Activated CD8-positive, alpha-beta memory T cell treated with anti-CD3 and anti-CD28 coated beads for 4 hours (primary cell): Measurements from ENCODE around the gene NBPF3.
"Not testable (repeated sequence)": the region's sequence is repeated elsewhere in the genome, so short reads cannot be mapped to it uniquely, and the experiment has no call there.

Experiments used
- DNase-seq, 2 donors: peaks; one replicate each; pipeline ENCODE4 v3.0.0-alpha.2; 2020; ENCODE audit warnings: low read depth in 2 of 2

Gene NBPF3

GRCh38 chr1:21438646-21439312, 1.2 kb upstream of the NBPF3 start:
- not testable (repeated sequence) for DNase-seq

GRCh38 chr1:21439345-21439720, 604 bp upstream of the NBPF3 start:
- no peak for DNase-seq

- not testable (repeated sequence) for DNase-seq
These were observed 741 bp downstream of the NBPF3 start for GRCh38 chr1:21440630-21441125.

GRCh38 chr1:21446647-21447046, 6.7 kb downstream of the NBPF3 start:
- DNase-seq = not testable (repeated sequence)

GRCh38 chr1:21447311-21447710, 7.4 kb downstream of the NBPF3 start:
- DNase-seq = no peak

- no peak for DNase-seq
These were observed 10.0 kb downstream of the NBPF3 start for GRCh38 chr1:21449906-21450305.

- no peak for DNase-seq
These were observed 11.3 kb downstream of the NBPF3 start for GRCh38 chr1:21451212-21451611.

- no peak for DNase-seq
These were observed 12.1 kb downstream of the NBPF3 start for GRCh38 chr1:21451981-21452411.

GRCh38 chr1:21453964-21454614, 14.2 kb downstream of the NBPF3 start:
- DNase-seq = not testable (repeated sequence)

- DNase-seq = not testable (repeated sequence)
These were observed 15.0 kb downstream of the NBPF3 start for GRCh38 chr1:21454904-21455303.

GRCh38 chr1:21457654-21458053, 17.7 kb downstream of the NBPF3 start:
- DNase-seq = no peak

GRCh38 chr1:21465127-21465526, 25.2 kb downstream of the NBPF3 start:
- not testable (repeated sequence) for DNase-seq

GRCh38 chr1:21467946-21468345, 28.0 kb downstream of the NBPF3 start:
- not testable (repeated sequence) for DNase-seq

- DNase-seq = no peak
These were observed 28.7 kb downstream of the NBPF3 start for GRCh38 chr1:21468599-21468998.

GRCh38 chr1:21469581-21469980, 29.6 kb downstream of the NBPF3 start:
- DNase-seq = no peak

- no peak for DNase-seq
These were observed 32.9 kb downstream of the NBPF3 start for GRCh38 chr1:21472861-21473260.

GRCh38 chr1:21478356-21478755, 38.4 kb downstream of the NBPF3 start:
- no peak for DNase-seq

GRCh38 chr1:21483881-21484280, 43.9 kb downstream of the NBPF3 start:
- not testable (repeated sequence) for DNase-seq

- DNase-seq = no peak
These were observed 49.2 kb downstream of the NBPF3 start for GRCh38 chr1:21489146-21489545.

- DNase-seq = no peak
These were observed 51.0 kb downstream of the NBPF3 start for GRCh38 chr1:21490774-21491487.

GRCh38 chr1:21491488-21492355, 51.8 kb downstream of the NBPF3 start:
- DNase-seq = no peak

GRCh38 chr1:21492356-21492625, 52.4 kb downstream of the NBPF3 start:
- no peak for DNase-seq
